DMS53 (cell line): Measurements from ENCODE around the gene CHCHD6.

Experiments used
- DNase-seq: peaks from one replicate; lab custom pipeline; 2025; lab: John Stamatoyannopoulos, UW

Gene CHCHD6

DNA sequence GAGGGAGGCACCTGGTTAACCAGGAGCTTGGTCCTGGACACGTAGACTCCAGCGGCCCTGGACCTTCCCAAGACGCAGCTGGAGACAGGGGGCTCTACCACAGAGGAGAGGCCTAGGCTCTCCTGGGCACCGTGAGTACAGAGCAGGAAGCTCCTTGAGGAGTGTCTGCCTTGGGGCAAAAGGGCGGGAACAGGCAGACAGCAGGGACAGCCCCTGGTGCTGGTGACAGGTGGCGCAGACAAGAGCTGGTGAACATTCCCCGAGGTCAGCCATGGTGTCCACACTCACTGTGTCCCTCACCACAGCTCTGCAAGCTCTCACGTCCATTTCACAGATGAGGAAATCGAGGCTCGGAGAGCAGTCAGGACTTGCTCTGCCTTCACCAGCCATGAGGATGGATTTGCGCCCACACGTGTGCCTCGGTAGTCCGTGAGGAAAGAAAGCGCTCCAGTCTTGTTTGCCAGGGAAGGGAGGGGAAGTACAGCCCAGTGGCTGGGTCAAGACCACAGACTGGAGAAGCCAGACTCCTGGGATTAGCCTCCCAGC, 276.3 kb downstream of the CHCHD6 start:
- no peak for DNase-seq

DNA sequence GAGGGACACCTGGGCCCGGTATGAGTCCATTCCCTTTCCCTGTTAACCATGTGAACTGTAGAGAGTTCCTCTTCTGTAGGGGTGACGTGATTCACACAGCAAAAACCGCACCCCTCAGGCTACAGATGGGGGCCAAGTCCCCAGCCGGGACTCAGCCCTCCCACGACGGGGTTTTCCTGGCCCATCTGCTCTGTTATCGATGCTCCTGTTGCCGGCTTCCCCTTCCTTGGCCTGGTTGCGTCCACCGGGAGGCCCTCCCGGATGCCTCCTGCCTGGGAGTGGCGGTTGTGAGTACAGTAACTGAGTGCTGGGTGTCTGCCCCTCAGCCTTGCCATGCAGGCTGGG, 278.1 kb downstream of the CHCHD6 start:
- no peak for DNase-seq

- DNase-seq = peak; percentile 86
Observed at GRCh38 chr3:126982471-126983175, 278.6 kb downstream of the CHCHD6 start, which contains the start of gene PLXNA1. PLXNA1 (plus strand) TSS chr3:126983115; CDS start chr3:126988594, 5,479 bp downstream.

DNA sequence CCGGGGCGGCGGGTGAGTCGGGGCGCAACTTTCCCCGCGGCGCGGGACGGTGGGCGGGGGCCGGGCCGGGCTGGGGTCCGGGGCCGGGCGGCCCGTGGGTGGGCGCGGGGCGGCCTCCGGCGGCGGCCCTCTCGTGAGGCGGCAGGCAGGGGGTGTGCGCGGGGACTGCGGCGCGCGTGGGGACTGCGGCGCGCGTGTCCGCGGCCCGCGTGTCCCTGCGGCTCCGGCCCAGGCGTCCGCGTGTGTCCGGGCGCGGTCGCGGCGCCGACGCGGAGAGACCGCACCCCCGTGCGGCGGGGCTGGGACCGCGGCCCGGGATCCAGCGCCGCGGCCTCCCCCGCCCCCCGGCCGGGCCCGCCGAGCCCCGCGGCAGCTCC, 279.2 kb downstream of the CHCHD6 start:
- DNase-seq = peak; percentile 53

- peak; percentile 60 for DNase-seq
Observed at GRCh38 chr3:126983653-126984390, 279.8 kb downstream of the CHCHD6 start.

DNA sequence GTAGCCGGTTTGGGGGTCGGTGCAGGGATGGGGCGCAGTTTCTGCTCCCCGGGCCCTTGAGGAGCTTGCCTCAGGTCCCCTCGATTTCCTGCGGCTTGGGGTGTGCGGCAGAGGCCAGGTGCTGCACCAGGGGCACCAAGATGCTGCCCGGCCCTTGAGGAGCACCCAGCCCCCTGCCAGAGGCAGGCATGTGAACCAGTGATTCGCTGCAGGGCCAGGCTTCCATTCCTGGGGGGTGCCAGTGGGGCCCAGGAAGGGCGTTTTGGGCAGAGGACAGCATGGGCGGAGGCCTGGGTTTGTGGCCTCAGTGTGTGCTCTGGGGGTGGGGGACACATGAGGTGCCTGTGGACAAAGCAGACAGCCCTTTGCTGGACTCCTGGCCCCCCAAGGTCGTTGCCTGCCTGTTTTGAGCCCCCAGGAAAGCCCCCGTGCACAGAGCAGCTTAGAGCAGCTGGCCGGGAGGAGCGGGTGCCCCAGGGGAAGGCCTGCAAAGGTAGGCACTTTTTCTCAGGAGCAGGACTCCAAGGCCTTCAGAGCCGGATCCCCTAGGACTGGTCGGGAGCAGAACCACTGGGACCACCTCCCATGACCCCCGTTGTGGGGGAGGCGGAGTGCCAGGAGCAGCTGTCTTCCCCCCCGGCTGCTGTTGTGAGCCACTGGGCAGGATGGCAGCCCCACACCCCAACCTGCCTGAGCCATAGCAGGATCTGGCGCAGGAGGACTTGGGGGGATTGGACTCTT, 280.5 kb downstream of the CHCHD6 start:
- no peak for DNase-seq

DNA sequence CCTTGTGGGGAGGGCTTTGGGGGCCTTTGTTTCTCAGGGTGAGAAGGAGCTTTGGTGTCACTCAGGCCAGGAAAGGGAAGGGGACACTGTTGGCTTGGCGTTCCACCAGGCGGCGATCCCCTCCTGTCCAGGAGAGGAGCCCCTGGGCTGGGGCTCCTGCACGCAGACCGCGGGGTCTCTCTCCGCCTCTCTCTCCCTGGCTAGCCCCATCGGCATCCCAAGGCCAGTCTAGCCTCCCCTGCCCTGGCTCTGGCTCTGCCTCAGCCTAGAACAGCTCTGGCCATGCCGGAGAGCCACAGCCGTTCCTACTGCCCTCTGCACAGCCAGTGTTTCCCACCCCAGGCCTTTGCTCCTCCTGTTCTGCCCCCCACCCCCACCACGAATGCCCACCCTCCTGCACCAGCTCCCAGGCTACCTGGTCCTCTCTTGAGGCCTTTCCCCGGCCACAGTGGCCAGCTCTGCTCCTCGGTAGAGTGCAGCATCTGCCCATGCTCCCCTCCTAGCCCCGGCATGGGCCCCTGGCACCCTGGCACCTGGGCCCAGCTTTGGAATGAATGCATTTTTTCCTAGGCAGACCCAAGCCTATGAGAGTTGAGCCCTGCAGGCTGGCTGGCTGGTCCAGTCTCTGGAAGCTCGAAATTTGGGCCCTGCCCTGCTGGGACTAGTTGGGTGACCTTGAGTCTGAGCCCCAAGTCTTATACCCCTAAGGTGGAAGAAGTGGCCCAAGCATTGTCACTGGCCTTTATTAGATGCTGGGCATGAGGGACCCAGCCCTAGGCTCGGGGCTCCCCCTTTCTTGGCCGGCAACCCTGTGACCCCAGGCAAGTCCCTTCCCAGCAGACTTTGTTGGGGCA, 281.3 kb downstream of the CHCHD6 start:
- DNase-seq = no peak

DNA sequence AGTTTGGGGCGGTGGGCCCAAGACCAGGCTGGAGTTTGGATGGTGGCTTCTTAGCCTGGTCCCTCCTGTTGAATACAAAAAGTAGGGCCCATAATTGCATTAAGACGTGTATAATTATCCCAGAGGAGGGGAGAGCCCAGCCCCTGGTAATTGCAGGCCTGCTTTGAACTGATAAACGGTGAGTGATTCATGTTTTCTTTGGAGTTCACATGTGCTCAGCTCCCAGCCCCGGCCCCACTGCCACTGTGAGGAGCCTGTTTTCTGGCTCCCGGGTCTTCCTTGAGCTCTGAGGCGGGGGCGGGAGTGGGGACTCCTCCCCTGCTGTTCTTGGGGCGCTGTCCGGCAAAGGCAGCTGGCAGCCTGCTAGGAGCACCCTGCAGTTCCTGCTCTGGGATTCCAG, 282.0 kb downstream of the CHCHD6 start:
- DNase-seq = no peak

- DNase-seq = no peak
Observed at GRCh38 chr3:126987129-126987528, 283.1 kb downstream of the CHCHD6 start.

DNA sequence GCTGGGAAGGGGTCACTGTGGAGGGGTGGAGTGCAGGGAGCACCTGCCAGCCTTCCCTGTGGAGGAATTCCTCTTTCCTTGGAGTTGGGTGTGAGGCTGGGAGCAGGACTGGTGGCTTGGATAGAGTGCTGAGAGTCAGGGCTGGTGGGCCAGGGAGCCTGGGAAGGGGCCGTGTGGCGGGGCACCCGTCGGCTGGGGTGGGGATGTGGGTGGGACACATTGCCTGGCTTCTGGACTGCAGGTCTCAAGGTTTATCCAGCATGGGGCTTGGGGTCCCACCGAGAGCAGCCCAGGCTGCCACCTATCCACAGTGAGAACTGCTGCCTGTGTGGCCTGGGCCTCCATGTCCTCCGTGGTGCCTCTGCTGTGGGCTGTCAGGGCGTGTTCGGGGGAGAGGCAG, 283.6 kb downstream of the CHCHD6 start:
- no peak for DNase-seq

GRCh38 chr3:126988451-126989021, 284.5 kb downstream of the CHCHD6 start:
- no peak for DNase-seq

DNA sequence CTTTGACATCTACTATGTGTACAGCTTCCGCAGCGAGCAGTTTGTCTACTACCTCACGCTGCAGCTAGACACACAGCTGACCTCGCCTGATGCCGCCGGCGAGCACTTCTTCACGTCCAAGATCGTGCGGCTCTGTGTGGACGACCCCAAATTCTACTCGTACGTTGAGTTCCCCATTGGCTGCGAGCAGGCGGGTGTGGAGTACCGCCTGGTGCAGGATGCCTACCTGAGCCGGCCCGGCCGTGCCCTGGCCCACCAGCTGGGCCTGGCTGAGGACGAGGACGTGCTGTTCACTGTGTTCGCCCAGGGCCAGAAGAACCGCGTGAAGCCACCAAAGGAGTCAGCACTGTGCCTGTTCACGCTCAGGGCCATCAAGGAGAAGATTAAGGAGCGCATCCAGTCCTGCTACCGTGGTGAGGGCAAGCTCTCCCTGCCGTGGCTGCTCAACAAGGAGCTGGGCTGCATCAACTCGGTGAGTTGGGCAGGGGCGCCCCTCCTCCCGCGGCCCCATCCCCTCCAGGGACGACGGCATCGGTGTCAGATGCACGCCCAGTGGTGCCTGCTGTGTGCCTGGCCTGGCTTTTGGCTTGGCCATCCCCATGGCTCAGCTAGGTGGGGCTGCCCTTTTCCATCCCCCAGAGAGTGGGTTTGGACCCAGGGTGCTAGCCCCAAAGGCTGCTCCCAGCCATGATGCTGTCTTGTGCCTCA, 285.4 kb downstream of the CHCHD6 start:
- no peak for DNase-seq

DNA sequence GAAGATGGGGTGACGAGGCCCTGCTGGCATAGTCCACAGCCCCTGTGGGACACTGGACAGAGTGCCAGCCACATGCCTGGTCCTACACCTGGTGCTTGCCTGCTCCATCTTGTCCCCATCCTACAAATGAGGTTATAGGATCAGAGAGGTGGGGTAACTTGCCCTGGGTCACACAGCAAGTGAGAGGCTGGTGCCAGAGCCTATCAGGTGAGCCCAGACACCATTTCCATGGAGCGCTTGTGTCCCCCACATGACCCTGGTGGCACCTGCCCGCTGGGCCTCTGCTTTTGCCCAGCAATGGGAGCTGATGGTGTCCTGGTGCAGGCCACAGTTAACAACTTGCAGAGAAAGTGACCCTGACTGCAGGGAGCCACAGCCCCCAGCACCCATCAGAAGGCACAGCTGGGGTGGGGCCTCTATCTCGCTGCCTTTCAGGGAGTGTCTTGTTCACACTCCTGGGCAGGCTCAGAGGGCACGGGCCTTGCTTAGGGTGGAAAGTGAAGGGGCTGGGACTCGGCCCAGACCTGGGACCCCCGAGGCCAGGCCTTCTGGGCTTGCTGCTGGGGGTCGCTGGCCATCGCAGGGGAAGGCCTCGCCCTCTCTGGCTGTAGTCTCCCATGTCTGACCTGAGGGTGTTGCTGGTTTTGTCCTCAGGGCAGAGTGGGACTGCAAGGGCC, 286.1 kb downstream of the CHCHD6 start:
- DNase-seq = no peak

DNA sequence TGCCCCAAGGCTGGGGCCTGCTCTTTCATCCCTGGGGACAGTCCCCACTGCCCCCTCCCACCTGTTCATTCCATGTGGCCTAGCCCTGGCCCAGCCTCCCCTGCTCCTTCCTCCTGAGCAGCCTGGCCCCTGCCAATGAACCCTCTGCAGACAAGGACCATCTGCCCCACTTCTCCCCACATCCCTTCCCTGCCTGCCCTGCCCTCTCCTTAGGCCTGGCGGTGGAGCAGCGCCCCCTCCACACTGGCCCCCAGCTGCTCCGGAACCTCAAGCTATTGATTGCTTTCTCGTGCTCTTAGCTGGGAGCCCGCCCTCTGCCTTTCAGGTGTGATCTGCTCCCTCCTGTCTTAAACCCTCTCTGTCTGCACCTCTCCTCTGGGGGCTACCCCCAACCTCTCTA, 286.9 kb downstream of the CHCHD6 start:
- DNase-seq = no peak

- DNase-seq = no peak
Observed at GRCh38 chr3:126991366-126992200, 287.5 kb downstream of the CHCHD6 start.

GRCh38 chr3:126992216-126992615, 288.2 kb downstream of the CHCHD6 start:
- DNase-seq = no peak

- DNase-seq = no peak
Observed at GRCh38 chr3:126992776-126993175, 288.7 kb downstream of the CHCHD6 start.

DNA sequence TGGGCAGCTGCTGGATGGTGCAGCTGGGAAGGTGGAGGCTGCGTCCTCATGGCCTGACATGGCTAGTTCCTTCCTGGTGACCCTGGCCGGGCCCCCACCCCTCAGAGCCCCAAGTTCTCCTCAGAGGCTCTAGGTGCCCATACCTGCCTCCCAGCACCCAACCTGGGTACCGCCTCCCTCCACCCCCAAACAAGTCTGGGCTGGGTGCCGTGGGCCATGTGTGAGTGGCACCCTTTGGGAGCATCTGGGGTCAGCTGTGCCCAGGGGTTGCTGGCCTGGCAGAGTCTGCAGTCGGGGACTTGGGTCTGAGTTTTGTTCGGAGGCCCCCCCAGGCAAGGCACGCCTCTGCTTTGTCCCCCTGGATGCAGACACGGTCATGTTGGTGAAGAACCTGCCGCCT, 289.4 kb downstream of the CHCHD6 start:
- DNase-seq = no peak

DNA sequence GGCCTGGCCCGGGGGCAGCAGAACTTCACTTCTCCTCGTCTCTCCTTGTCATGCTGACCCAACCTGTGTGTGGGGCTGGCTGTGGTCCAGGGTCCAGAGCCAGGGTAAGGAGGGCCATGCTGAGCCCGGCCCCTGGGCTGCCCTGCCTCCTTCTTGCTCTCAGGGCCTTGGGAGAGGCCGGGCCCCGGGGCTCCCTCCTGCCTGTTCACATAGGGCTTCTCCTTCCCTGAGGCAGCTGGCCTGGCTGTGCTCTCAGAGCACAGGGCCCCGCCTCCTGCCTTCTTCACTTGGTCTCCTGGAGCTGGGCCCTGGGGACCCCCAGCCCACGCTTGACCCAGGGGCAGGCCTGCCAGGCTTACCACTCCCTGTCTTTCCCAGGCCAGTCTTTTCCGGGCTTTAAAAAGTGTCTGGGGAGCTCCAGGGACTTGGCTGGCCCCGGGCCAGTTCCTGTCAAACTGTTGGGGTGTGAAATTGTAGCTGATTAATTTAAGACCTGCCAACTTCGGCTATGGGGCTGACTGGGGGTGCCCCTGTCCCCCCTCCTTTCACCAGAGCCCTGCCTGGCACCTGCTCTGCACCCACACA, 290.7 kb downstream of the CHCHD6 start:
- DNase-seq = no peak
